HCT116 (cell line): Measurements from ENCODE around the gene UPP1. TPM values are rescaled to one million over a fixed set of nuclear protein-coding genes. Genes with fewer than 3 reads are reported as not detected.

Source experiments
- ATAC-seq: fragments of 200-7000 bp; cut with Tn5 transposase; 2 replicates; pipeline ENCODE4 v1.9.1; 2020; ENCODE audit warnings: mild to moderate bottlenecking, moderate library complexity
- BruUV-seq: library from RNA; stranded (reverse); fragments of 400-500 nt; replicated peaks from 2 replicates; lab custom pipeline; 2021; lab: Mats Ljungman, UMichigan
- CTCF ChIA-PET: fragments of 300-600 bp; sonication (Branson Sonifier 250); formaldehyde crosslinking; loops from one replicate; lab custom pipeline; 2021; ENCODE audit warnings: antibody characterized with exemption; lab: Charles Lee
- POLR2A ChIA-PET: fragments of 300-600, 350-600 bp; sonication (Branson Sonifier 250); formaldehyde crosslinking; loops from one replicate; lab custom pipeline; 2021; ENCODE audit warnings: antibody characterized with exemption; lab: Charles Lee
- RAD21 ChIA-PET, 2 experiments: fragments of 300-600 bp; sonication (Branson Sonifier 250); formaldehyde crosslinking; loops; one replicate each; lab custom pipeline; 2023; ENCODE audit warnings: low total read pairs in 2 of 2; ENCODE audit not compliant: uncharacterized antibody in 2 of 2, unreplicated experiment in 2 of 2, low non-redundant PET in 1 of 2; lab: Charles Lee
- DNase-seq: peaks from one replicate; pipeline ENCODE4 v3.0.0-alpha.2; 2010; ENCODE audit warnings: low read depth, low spot score
- H2AFZ ChIP-seq: fragments of 200-600 bp; shearing (Covaris generic), sonication (generic); 2 replicates; pipeline ENCODE4 v1.6.1; 2017; ENCODE audit warnings: low read depth, mixed run types, mixed read lengths, antibody characterized with exemption, low read length; ENCODE audit not compliant: poor library complexity, severe bottlenecking
- H3K27ac ChIP-seq: 2 replicates; pipeline ENCODE4 v1.5.1; 2012; ENCODE audit warnings: low read depth, low read length
- H3K27me3 ChIP-seq: fragments of 200-600 bp; sonication (generic); 2 replicates; pipeline ENCODE4 v1.6.1; 2016; ENCODE audit warnings: mixed run types, low read length, mixed read lengths; ENCODE audit not compliant: insufficient read depth
- H3K36me3 ChIP-seq, 2 experiments: fragments of 200-500 bp in 1 of 2; fragments of 200-600 bp in 1 of 2; sonication (Bioruptor generic) in 1 of 2; sonication (generic) in 1 of 2; 2 replicates each; pipeline versions ENCODE4 v1.5.1 to v1.6.1; 2014 to 2016; ENCODE audit warnings: low read length in 2 of 2, inconsistent platforms in 1 of 2, mixed read lengths in 1 of 2, mixed run types in 1 of 2; ENCODE audit not compliant: insufficient read depth in 2 of 2, control insufficient read depth in 1 of 2
- H3K4me1 ChIP-seq, 2 experiments: fragments of 200-600 bp in 1 of 2; sonication (generic) in 1 of 2; 2 replicates each; pipeline versions ENCODE4 v1.5.1 to v1.6.1; 2012 to 2017; ENCODE audit warnings: low read length in 2 of 2, inconsistent platforms in 1 of 2, mild to moderate bottlenecking in 1 of 2, mixed read lengths in 1 of 2, mixed run types in 1 of 2, moderate library complexity in 1 of 2; ENCODE audit not compliant: insufficient read depth in 2 of 2, control insufficient read depth in 1 of 2
- H3K4me2 ChIP-seq: fragments of 200-600 bp; sonication (generic); 2 replicates; pipeline ENCODE4 v1.6.1; 2017; ENCODE audit warnings: mixed run types, low read length, mixed read lengths
- H3K4me3 ChIP-seq, 2 experiments: fragments of 200-600 bp in 1 of 2; sonication (generic) in 1 of 2; replicated peaks in 1 of 2; 2 replicates each; pipeline ENCODE4 v1.5.1; 2011 to 2016; ENCODE audit warnings: low read length in 2 of 2, control low read depth in 1 of 2, low read depth in 1 of 2, mild to moderate bottlenecking in 1 of 2, mixed read lengths in 1 of 2, mixed run types in 1 of 2
- H3K79me2 ChIP-seq: fragments of 200-600 bp; sonication (generic); 2 replicates; pipeline ENCODE4 v1.6.1; 2017; ENCODE audit warnings: mild to moderate bottlenecking, mixed run types, low read length, moderate library complexity, mixed read lengths; ENCODE audit not compliant: insufficient read depth
- H3K9ac ChIP-seq: fragments of 200-600 bp; sonication (generic); 2 replicates; pipeline ENCODE4 v1.6.1; 2016; ENCODE audit warnings: low read length, mixed read lengths
- H3K9me2 ChIP-seq: fragments of 200-600 bp; sonication (generic), shearing (Covaris generic); 2 replicates; pipeline ENCODE4 v1.6.1; 2017; ENCODE audit warnings: mixed run types, mild to moderate bottlenecking, moderate library complexity; ENCODE audit not compliant: insufficient read depth
- H3K9me3 ChIP-seq, 2 experiments: fragments of 200-500 bp in 1 of 2; fragments of 200-600 bp in 1 of 2; sonication (Bioruptor generic) in 1 of 2; sonication (generic) in 1 of 2; 2 replicates each; pipeline ENCODE4 v1.6.1; 2014 to 2017; ENCODE audit warnings: low read length in 2 of 2, mixed read lengths in 2 of 2, inconsistent platforms in 1 of 2, low read depth in 1 of 2, mild to moderate bottlenecking in 1 of 2, mixed run types in 1 of 2, moderate library complexity in 1 of 2; ENCODE audit not compliant: control insufficient read depth in 1 of 2, insufficient read depth in 1 of 2
- H4K20me1 ChIP-seq: fragments of 200-600 bp; sonication (generic), shearing (Covaris generic); 2 replicates; pipeline ENCODE4 v1.6.1; 2017; ENCODE audit warnings: mixed run types, mild to moderate bottlenecking, moderate library complexity; ENCODE audit not compliant: insufficient read depth
- CBX3 ChIP-seq: IDR thresholded peaks from 2 replicates; pipeline ENCODE4 v1.6.1; 2012; ENCODE audit warnings: low read depth
- EZH2 ChIP-seq: fragments of 200-600 bp; sonication (generic); IDR thresholded peaks from 2 replicates; pipeline ENCODE4 v1.6.1; 2017; ENCODE audit warnings: antibody characterized with exemption, mixed run types
- EZH2phosphoT487 ChIP-seq: fragments of 200-600 bp; IDR thresholded peaks from 2 replicates; pipeline ENCODE4 v1.6.1; 2018; ENCODE audit warnings: antibody characterized with exemption, borderline replicate concordance
- JUND ChIP-seq: IDR thresholded peaks from 2 replicates; pipeline ENCODE4 v1.6.1; 2012
- MAX ChIP-seq: IDR thresholded peaks from 2 replicates; pipeline ENCODE4 v1.6.1; 2012
- POLR2A ChIP-seq: IDR thresholded peaks from 2 replicates; pipeline ENCODE4 v1.7.0; 2011; ENCODE audit warnings: borderline replicate concordance; ENCODE audit not compliant: insufficient read depth, insufficient read length; ENCODE audit errors: extremely low read depth
- RAD21 ChIP-seq: IDR thresholded peaks from 2 replicates; pipeline ENCODE4 v1.6.1; 2012; ENCODE audit warnings: low read depth, mild to moderate bottlenecking
- REST ChIP-seq: IDR thresholded peaks from 2 replicates; pipeline ENCODE4 v1.6.1; 2012; ENCODE audit warnings: low read depth
- SP1 ChIP-seq: IDR thresholded peaks from 2 replicates; pipeline ENCODE4 v1.6.1; 2012; ENCODE audit warnings: low read depth
- SRF ChIP-seq: IDR thresholded peaks from 2 replicates; pipeline ENCODE4 v1.6.1; 2012; ENCODE audit warnings: low read depth
- ZFX ChIP-seq: fragments of 450-650 bp; IDR thresholded peaks from 2 replicates; pipeline ENCODE4 v1.6.1; 2017
- intact Hi-C: fragments of 100-400 bp; cut with micrococcal nuclease; formaldehyde crosslinking; loops from 2 replicates; pipeline ENCODE4 v1.10.0; 2022
- total RNA-seq: library from RNA; stranded (reverse); gene quantifications from one replicate; pipeline ENCODE4 v1.2.1, GENCODE V29; 2021; ENCODE audit not compliant: unreplicated experiment

The UPP1 gene
- total RNA-seq, 1 experiment from 2014 or later = 42.7 TPM

- TF ChIP-seq SRF (no peak), CBX3 (no peak), POLR2A (no peak), REST (no peak), SP1 (no peak), ZFX (no peak), EZH2phosphoT487 (no peak), EZH2 (no peak), RAD21 (no peak), MAX (no peak), JUND (no peak)
- Histone ChIP-seq H4K20me1 (no peaks in the 10 kb centered on the region), H2AFZ (no peak overlapping the region), H3K36me3 (no peaks in the 10 kb centered on the region), H3K9me2 (no peaks in the 10 kb centered on the region), H3K79me2 (no peaks in the 10 kb centered on the region), H3K27ac (no peak overlapping the region), H3K4me1 (no peaks in the 10 kb centered on the region), H3K4me2 (no peak overlapping the region), H3K4me3 (no peak overlapping the region), H3K9me3 (no peaks in the 10 kb centered on the region), H3K27me3 (no peaks in the 10 kb centered on the region), H3K9ac (no peak overlapping the region)
- RAD21 ChIA-PET = no interaction called here
- BruUV-seq = no TSS peak
- ATAC-seq (no peak), DNase-seq (no peak)
- intact Hi-C loops = no loop called here
- POLR2A ChIA-PET = no interaction called here
- CTCF ChIA-PET = interaction anchor here (0.9 kb wide), 1 partner anchor 16 kb away, joined by 3 read pairs; no protein-coding TSS in a partner anchor
These were observed 37.0 kb downstream of the UPP1 start for GRCh38 chr7:48126037-48126436.
